Measurements from ENCODE around the gene KCNV2.

KCNV2 gene

GRCh38 chr9:2778816-2779215 is 61.5 kb downstream of the KCNV2 start:
- Histone ChIP-seq H3K4me2 (ENCODE audit: low read depth, low read length, poor library complexity, severe bottlenecking) (no peak overlapping the region), H3K9me2 (replicated peaks; ENCODE audit: insufficient read depth, low read length) (no peaks in the 10 kb centered on the region), H4K20me1 (ENCODE audit: low read depth, low read length) (no peaks in the 10 kb centered on the region), H3K27ac (ENCODE audit: low read depth, low read length) (no peak overlapping the region), H3F3A (ENCODE audit: insufficient read depth) (no peaks in the 10 kb centered on the region), H3K9me3 (ENCODE audit: insufficient read depth, low read length) (no peaks in the 10 kb centered on the region; the same call in 1 of the 2 replicates), H3K36me3 (ENCODE audit: low read length) (peaks cover 84% of the 10 kb centered on the region), H3K9ac (ENCODE audit: low read length) (no peak overlapping the region), H2AFZ (ENCODE audit: low read depth, low read length, severe bottlenecking) (no peak overlapping the region), H3K79me2 (ENCODE audit: insufficient read depth, low read length) (peaks cover 17% of the 10 kb centered on the region; the same call in 1 of the 2 replicates), H3K27me3 (ENCODE audit: low read length) (no peaks in the 10 kb centered on the region), H3K4me3 (ENCODE audit: insufficient read depth, low read length, poor library complexity, severe bottlenecking) (no peak overlapping the region)
- no peak for TF ChIP-seq EZH2phosphoT487 (conservative IDR thresholded peaks at IDR 0.05; ENCODE audit: low read length)
- TF ChIP-seq CTCF (IDR thresholded peaks at IDR 0.05; ENCODE audit: insufficient read depth, low read length, poor library complexity, severe bottlenecking): no peak

Data from SU-DHL-6 (cell line).